GM13977 (cell line): ENCODE data around the gene MFSD2A.
"Not testable (repeated sequence)": the region's sequence is repeated elsewhere in the genome, so short reads cannot be mapped to it uniquely, and the experiment has no call there.

Source experiments
- DNase-seq: peaks from one replicate; pipeline ENCODE4 v3.0.0; 2012; ENCODE audit warnings: low spot score
- in situ Hi-C: fragments of 300-500 bp; cut with MboI; formaldehyde crosslinking; loops from one replicate; pipeline ENCODE4 v1.12.0; 2022; ENCODE audit warnings: low sequenced_read_pairs, low pct_unique_long_range_greater_than_20kb, mixed read lengths, inconsistent platforms; ENCODE audit not compliant: unreplicated experiment
- TF ChIP-seq, protein P1 (sequence below): IDR thresholded peaks from 2 replicates; pipeline ENCODE4 v1.5.1; 2012; ENCODE audit warnings: mild to moderate bottlenecking, control low read depth; ENCODE audit not compliant: insufficient read depth; ENCODE audit errors: extremely low read depth, missing control alignments

The MFSD2A gene

DNA sequence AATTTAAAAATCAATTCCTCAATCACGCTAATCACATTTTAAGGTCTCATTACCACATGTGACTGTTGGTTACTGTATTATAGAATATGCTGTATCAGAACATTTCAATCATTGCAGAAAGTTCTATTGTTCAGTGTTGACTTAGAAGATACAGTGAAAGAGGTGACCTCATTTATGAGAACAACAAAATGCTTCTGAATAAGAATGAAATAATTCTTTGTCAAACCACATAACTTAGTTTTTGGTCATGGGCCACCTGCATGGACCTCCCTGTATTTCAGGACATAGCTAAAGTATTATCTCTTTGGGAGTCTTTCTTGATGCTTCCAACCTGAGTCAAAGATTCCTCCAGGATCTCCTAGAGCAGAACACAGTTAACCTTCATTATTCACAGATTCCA lies 22.3 kb downstream of the MFSD2A start:
- TF ChIP-seq, protein P1, sequence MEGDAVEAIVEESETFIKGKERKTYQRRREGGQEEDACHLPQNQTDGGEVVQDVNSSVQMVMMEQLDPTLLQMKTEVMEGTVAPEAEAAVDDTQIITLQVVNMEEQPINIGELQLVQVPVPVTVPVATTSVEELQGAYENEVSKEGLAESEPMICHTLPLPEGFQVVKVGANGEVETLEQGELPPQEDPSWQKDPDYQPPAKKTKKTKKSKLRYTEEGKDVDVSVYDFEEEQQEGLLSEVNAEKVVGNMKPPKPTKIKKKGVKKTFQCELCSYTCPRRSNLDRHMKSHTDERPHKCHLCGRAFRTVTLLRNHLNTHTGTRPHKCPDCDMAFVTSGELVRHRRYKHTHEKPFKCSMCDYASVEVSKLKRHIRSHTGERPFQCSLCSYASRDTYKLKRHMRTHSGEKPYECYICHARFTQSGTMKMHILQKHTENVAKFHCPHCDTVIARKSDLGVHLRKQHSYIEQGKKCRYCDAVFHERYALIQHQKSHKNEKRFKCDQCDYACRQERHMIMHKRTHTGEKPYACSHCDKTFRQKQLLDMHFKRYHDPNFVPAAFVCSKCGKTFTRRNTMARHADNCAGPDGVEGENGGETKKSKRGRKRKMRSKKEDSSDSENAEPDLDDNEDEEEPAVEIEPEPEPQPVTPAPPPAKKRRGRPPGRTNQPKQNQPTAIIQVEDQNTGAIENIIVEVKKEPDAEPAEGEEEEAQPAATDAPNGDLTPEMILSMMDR: no peak
- in situ Hi-C loops: loop anchor here (10.0 kb wide), 1 partner anchor 162 kb away; no protein-coding TSS in a partner anchor
- DNase-seq: no peak

DNA sequence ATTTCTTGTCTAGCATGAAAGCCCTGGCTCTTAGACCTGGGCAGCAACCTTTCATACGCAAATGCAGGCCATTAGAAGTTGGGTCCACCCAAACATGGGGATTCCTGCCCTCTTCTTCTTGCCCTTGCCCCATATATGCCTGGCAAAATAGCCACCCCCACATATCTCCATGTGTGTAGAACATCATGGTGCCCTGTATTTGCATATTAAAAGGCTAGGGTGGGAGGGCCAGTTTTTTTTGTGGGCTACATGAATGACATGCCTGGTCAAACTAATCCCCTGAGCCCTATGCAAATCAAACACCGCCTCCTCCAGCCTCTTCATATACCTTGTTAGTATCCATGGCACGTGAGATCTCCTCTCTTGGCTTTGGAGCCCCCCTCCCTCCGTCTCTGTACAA lies 24.7 kb downstream of the MFSD2A start:
- TF ChIP-seq, protein P1: no peak
- DNase-seq: no peak
- in situ Hi-C loops: loop anchor here (10.0 kb wide), 2 partner anchors 55 to 165 kb away; no protein-coding TSS in a partner anchor

DNA sequence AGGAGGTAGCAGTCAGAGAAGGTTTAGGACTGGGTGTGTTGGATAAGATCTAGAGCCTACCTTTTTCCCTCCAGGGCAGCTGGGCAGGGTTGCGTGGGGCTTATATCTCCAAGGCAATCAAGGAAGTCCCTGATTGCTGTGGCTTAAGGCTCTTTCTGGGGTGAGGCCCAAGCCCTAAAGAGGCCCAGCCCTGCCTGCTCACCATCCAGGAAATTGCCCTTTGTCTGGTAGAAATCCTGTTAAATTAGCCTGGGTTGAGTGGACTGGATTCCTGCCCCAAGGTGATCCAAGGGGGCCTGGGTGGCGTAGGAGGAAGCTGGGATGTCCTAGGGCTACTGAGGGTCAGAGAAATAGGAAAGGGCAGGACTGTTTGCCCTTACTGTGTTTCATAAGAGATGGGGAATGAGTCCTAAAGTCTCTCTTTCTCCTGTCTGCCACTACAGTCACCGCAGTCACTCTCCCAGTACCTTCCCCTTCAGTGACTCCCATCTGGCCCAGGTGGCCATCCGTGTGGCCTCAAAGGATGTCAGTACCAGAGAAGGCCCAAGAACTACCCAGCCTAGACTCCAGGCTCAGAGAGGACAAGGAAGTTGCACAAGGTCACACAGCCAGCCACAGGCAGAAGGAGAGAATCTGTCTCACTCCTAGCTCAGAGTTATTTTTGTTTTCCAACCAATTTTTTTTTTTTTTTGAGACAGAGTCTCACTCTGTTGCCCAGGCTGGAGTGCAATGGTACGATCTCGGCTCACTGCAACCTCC lies 25.8 kb downstream of the MFSD2A start:
- TF ChIP-seq, protein P1: no peak
- in situ Hi-C loops: loop anchor here (10.0 kb wide), 1 partner anchor 54 kb away; no protein-coding TSS in a partner anchor
- no peak for DNase-seq

DNA sequence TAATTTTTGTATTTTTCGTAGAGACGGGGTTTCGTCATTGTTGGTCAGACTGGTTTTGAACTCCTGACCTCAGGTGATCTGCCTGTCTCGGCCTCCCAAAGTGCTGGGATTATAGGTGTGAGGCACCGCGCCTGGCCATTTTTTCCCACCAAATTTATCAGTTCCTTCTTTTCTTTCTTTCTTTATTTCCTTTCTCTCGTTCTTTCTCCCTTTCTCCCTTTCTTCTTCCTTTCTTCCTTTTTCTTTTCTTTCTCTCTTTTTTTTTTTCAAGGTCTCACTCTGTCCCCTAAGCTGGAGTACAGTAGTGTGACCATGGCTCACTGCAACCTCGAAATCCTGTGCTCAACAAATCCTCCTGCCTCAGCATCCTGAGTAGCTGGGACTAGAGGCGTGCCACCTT lies 26.4 kb downstream of the MFSD2A start:
- TF ChIP-seq, protein P1: no peak
- no peak for DNase-seq
- in situ Hi-C loops: loop anchor here (10.0 kb wide), 1 partner anchor 53 kb away; no protein-coding TSS in a partner anchor

DNA sequence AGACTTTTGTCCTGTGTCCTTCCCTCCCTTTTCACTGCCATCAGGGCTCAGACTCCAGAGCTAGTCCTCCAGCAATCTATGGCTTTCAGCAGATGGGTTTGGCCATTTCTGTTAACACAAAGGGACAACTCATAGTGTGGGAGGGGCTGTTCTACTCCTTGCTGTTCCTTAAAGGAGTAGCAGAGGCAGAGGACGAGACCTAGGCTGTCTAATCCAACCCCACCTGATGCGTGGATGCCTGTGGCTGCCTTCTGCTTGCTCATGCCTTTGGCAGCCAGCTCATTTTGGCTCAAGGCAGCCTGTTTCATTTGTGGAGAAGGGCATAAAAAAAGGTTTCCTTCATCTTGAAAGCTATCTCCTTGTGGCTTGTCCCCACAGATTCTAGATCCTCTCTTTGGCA lies 27.0 kb downstream of the MFSD2A start:
- TF ChIP-seq, protein P1: no peak
- in situ Hi-C loops: loop anchor here (10.0 kb wide), 1 partner anchor 53 kb away; no protein-coding TSS in a partner anchor
- DNase-seq: no peak

DNA sequence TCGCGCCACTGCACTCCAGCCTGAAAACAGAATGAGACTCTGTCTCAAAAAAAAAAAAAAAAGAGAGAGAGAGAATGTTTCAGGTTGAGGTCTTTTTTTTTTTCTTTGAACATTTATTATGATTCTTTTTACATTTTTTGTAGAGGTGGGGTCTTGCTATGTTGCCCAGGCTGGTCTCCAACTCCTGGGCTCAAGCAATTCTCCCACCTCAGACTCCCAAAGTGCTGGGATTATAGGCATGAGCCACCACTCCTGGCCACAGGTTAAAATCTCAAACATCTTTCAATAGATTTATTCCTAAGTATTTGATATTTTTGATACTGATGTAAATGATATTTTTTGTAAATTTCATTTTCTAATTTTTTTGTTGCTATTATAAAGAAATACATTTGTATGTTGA lies 29.5 kb downstream of the MFSD2A start:
- not testable (repeated sequence) for DNase-seq
- in situ Hi-C loops: loop anchor here (10.0 kb wide), 1 partner anchor 50 kb away; no protein-coding TSS in a partner anchor

DNA sequence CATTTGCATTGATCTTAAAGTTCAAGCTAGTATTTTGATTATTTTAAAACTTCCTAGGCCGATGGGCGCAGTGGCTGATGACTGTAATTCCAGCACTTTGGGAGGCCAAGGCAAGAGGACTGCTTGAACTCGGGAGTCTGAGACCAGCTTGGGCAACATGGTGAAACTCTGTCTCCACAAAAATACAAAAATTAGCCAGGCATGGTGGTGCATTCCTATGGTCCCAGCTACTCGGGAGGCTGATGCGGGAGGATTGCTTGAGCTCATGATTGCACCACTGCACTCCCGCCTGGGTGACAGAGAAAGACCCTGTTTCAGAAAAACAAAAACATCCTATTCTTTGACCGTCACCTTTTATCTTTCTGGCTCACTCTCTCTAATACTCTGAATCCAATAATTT lies 30.0 kb downstream of the MFSD2A start:
- TF ChIP-seq, protein P1: no peak
- in situ Hi-C loops: loop anchor here (10.0 kb wide), 1 partner anchor 50 kb away; no protein-coding TSS in a partner anchor
- DNase-seq: no peak
